MM.1S (cell line): Measurements from ENCODE around the gene BRF1.

Experiments used
- DNase-seq: peaks from one replicate; pipeline ENCODE4 v3.0.0-alpha.2; 2015
- H2AFZ ChIP-seq: fragments of 300-600 bp; sonication (generic); 2 replicates; pipeline ENCODE4 v1.6.0; 2016; ENCODE audit warnings: antibody characterized with exemption, low read length
- H3F3A ChIP-seq: fragments of 300-600 bp; sonication (generic); 2 replicates; pipeline ENCODE4 v1.6.1; 2016; ENCODE audit warnings: mild to moderate bottlenecking, antibody characterized with exemption, low read length, moderate library complexity, mixed read lengths; ENCODE audit not compliant: insufficient read depth
- H3K27ac ChIP-seq: fragments of 300-600 bp; sonication (generic); 2 replicates; pipeline ENCODE4 v1.5.1; 2016; ENCODE audit warnings: mild to moderate bottlenecking, low read length
- H3K27me3 ChIP-seq: fragments of 300-600 bp; sonication (generic); replicated peaks from 2 replicates; pipeline ENCODE4 v1.6.0; 2016; ENCODE audit warnings: low read length; ENCODE audit not compliant: insufficient read depth
- H3K36me3 ChIP-seq: fragments of 300-600 bp; sonication (generic); replicated peaks from 2 replicates; pipeline ENCODE4 v1.6.1; 2016; ENCODE audit warnings: mild to moderate bottlenecking, low read length, mixed read lengths; ENCODE audit not compliant: insufficient read depth
- H3K4me1 ChIP-seq: fragments of 300-600 bp; sonication (generic); 2 replicates; pipeline ENCODE4 v1.6.1; 2016; ENCODE audit warnings: low read length, mixed read lengths
- H3K4me2 ChIP-seq: fragments of 300-600 bp; sonication (generic); 2 replicates; pipeline ENCODE4 v1.6.0; 2016; ENCODE audit warnings: low read depth, low read length
- H3K4me3 ChIP-seq: fragments of 300-600 bp; sonication (generic); 2 replicates; pipeline ENCODE4 v1.5.1; 2016; ENCODE audit warnings: low read length, mixed read lengths
- H3K79me2 ChIP-seq: fragments of 300-600 bp; sonication (generic); 2 replicates; pipeline ENCODE4 v1.6.1; 2016; ENCODE audit warnings: mixed run types, low read length, mixed read lengths
- H3K9ac ChIP-seq: fragments of 300-600 bp; sonication (generic); 2 replicates; pipeline ENCODE4 v1.6.1; 2016; ENCODE audit warnings: low read length, mixed read lengths
- H3K9me2 ChIP-seq: fragments of 300-600 bp; sonication (generic); replicated peaks from 2 replicates; pipeline ENCODE4 v1.6.1; 2016; ENCODE audit warnings: mild to moderate bottlenecking, low read length, mixed read lengths; ENCODE audit not compliant: insufficient read depth
- H3K9me3 ChIP-seq: fragments of 300-600 bp; sonication (generic); replicated peaks from 2 replicates; pipeline ENCODE4 v1.6.1; 2016; ENCODE audit warnings: mild to moderate bottlenecking, low read length, mixed read lengths; ENCODE audit not compliant: insufficient read depth
- H4K20me1 ChIP-seq: fragments of 300-600 bp; sonication (generic); 2 replicates; pipeline ENCODE4 v1.6.1; 2016; ENCODE audit warnings: mild to moderate bottlenecking, low read length, moderate library complexity, mixed read lengths; ENCODE audit not compliant: insufficient read depth
- EZH2 ChIP-seq: fragments of 300-600 bp; sonication (generic); optimal IDR thresholded peaks from 2 replicates; pipeline ENCODE3; 2017; ENCODE audit warnings: low read depth, mild to moderate bottlenecking, antibody characterized with exemption, low read length, mixed read lengths
- EZH2phosphoT487 ChIP-seq: fragments of 300-600 bp; sonication (generic); IDR thresholded peaks from 2 replicates; pipeline ENCODE4 v1.6.1; 2018; ENCODE audit warnings: antibody characterized with exemption, low read length
- TF ChIP-seq, protein P1 (sequence below): fragments of 300-600 bp; sonication (generic); IDR thresholded peaks from 2 replicates; pipeline ENCODE4 v1.5.1; 2016; ENCODE audit warnings: antibody characterized with exemption, low read length, mixed read lengths

The BRF1 gene

DNA sequence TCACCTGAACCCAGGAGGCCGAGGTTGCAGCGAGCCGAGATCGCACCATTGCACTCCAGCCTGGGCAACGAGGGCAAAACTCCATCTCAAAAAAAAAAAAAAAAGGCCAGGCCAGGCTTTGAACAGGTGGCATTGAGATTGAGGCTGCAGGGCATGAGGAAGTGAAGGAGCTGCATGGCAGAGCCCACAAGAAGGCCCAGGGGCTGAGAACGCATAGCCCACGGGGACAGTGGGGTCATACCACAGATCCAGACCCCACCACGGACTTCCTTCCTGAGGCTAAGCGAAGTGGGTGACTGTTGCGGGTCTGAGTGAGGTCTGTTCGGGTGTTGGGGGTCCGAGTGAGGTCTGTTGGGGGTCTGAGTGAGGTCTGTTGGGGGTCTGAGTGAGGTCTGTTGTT is 140.0 kb downstream of the BRF1 start:
- Histone ChIP-seq H3F3A (no peaks in the 10 kb centered on the region), H3K79me2 (no peaks in the 10 kb centered on the region), H3K9me2 (no peaks in the 10 kb centered on the region), H3K4me3 (no peak overlapping the region), H2AFZ (no peak overlapping the region), H4K20me1 (no peaks in the 10 kb centered on the region), H3K9ac (no peak overlapping the region), H3K36me3 (no peaks in the 10 kb centered on the region), H3K27me3 (peaks cover 6% of the 10 kb centered on the region; the same call in 1 of the 2 replicates), H3K4me1 (no peaks in the 10 kb centered on the region), H3K27ac (no peak overlapping the region), H3K9me3 (no peaks in the 10 kb centered on the region), H3K4me2 (no peak overlapping the region)
- no peak for DNase-seq
- TF ChIP-seq EZH2phosphoT487 = no peak
- TF ChIP-seq EZH2 = no peak
- TF ChIP-seq, protein P1, sequence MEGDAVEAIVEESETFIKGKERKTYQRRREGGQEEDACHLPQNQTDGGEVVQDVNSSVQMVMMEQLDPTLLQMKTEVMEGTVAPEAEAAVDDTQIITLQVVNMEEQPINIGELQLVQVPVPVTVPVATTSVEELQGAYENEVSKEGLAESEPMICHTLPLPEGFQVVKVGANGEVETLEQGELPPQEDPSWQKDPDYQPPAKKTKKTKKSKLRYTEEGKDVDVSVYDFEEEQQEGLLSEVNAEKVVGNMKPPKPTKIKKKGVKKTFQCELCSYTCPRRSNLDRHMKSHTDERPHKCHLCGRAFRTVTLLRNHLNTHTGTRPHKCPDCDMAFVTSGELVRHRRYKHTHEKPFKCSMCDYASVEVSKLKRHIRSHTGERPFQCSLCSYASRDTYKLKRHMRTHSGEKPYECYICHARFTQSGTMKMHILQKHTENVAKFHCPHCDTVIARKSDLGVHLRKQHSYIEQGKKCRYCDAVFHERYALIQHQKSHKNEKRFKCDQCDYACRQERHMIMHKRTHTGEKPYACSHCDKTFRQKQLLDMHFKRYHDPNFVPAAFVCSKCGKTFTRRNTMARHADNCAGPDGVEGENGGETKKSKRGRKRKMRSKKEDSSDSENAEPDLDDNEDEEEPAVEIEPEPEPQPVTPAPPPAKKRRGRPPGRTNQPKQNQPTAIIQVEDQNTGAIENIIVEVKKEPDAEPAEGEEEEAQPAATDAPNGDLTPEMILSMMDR = no peak

DNA sequence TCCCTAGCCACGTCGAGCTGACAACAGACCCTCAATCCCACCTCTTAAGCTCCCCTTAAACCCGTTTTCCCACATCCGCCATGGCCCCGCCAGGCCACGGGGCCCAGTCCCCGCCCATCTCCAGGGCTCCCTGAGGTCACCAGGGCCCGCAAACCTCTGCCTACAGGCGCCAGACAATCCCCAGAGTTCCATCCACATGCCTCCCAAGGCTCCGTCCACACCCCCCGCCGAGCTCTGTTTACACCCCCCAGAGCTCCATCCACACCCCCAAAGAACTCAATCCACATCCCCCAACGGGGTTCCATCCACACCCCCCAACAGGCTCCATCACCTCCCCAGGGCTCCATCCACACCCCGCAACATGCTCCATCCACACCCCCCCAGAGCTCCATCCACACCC is 141.5 kb downstream of the BRF1 start:
- Histone ChIP-seq H3K9me3 (no peaks in the 10 kb centered on the region), H3K4me2 (no peak overlapping the region), H3K36me3 (no peaks in the 10 kb centered on the region), H3F3A (no peaks in the 10 kb centered on the region), H3K9ac (no peak overlapping the region), H3K9me2 (no peaks in the 10 kb centered on the region), H3K27ac (no peak overlapping the region), H2AFZ (no peak overlapping the region), H3K27me3 (peaks cover 9% of the 10 kb centered on the region; the same call in 1 of the 2 replicates), H4K20me1 (no peaks in the 10 kb centered on the region), H3K79me2 (no peaks in the 10 kb centered on the region), H3K4me3 (no peak overlapping the region), H3K4me1 (no peaks in the 10 kb centered on the region)
- DNase-seq = no peak
- TF ChIP-seq EZH2 (no peak), EZH2phosphoT487 (no peak)
- TF ChIP-seq, protein P1 = no peak
